ENCODE results near the gene CBX6. TPM values are rescaled to one million over a fixed set of nuclear protein-coding genes. Genes with fewer than 3 reads are reported as not detected.

The CBX6 gene
- total and polyA plus RNA-seq, 4 experiments from 2014 or later: 4.1 to 88.0 (median 48.0) TPM

- DNase-seq: no peak
- Histone ChIP-seq H3K27me3 (ENCODE audit: insufficient read depth, low read length) (no peaks in the 10 kb centered on the region), H3K4me3 (ENCODE audit: low read length in 2 of 2) (no peak overlapping the region), H3K4me1 (ENCODE audit: insufficient read depth, low read length) (peaks cover 53% of the 10 kb centered on the region), H3K9me3 (ENCODE audit: control insufficient read depth in 1 of 2, low read length in 2 of 2) (no peaks in the 10 kb centered on the region), H3K27ac (ENCODE audit: low read depth, low read length) (peak overlapping the region; percentile 56), H3K36me3 (ENCODE audit: insufficient read depth, low read length) (peaks cover 29% of the 10 kb centered on the region)
- intact Hi-C loops (cut with micrococcal nuclease): loop anchor here (1.0 to 5.0 kb wide), 6 partner anchors 57 to 447 kb away; partner anchors contain the start of gene JOSD1
- H3K27me3 Mint-ChIP-seq: no peaks in the 10 kb centered on the region
- ChIA-PET CTCF (ENCODE audit: partially characterized antibody) (interaction anchor here (0.6 to 7.1 kb wide), 52 partner anchors 8 to 817 kb away, joined by 3 to 168 read pairs (median 5); partner anchors contain the start of genes APOBEC3C, CBX7 and RPL3), POLR2A (ENCODE audit: partially characterized antibody) (interaction anchor here (0.8 to 6.2 kb wide), 11 partner anchors 26 to 448 kb away, joined by 3 to 85 read pairs (median 7); partner anchors contain the start of genes NPTXR and RPL3)
- H3K9me3 Mint-ChIP-seq: no peaks in the 10 kb centered on the region
- peaks cover 30 to 60% (median 47%) of the 10 kb centered on the region in 4 donors for H3K4me1 Mint-ChIP-seq
- peak overlapping the region in 2 of 8 donors; percentile 88 to 96 for H3K4me3 Mint-ChIP-seq
- peak overlapping the region in 5 of 7 donors; percentile 82 to 97 (median 89) for H3K27ac Mint-ChIP-seq
- peaks cover 0 to 32% of the 10 kb centered on the region in 2 donors for H3K36me3 Mint-ChIP-seq
Measured at GRCh38 chr22:38869663-38870062, 2.4 kb downstream of the CBX6 start.

GRCh38 chr22:38868886-38869381 is 3.1 kb downstream of the CBX6 start:
- peaks cover 28 to 53% (median 43%) of the 10 kb centered on the region in 4 donors for H3K4me1 Mint-ChIP-seq
- peaks cover 0 to 32% of the 10 kb centered on the region in 2 donors for H3K36me3 Mint-ChIP-seq
- H3K27ac ChIP-seq (ENCODE audit: low read depth, low read length): no peak overlapping the region
- CTCF ChIA-PET (ENCODE audit: partially characterized antibody): interaction anchor here (0.6 to 7.1 kb wide), 32 partner anchors 10 to 462 kb away, joined by 3 to 168 read pairs (median 8); partner anchors contain the start of genes APOBEC3C, APOBEC3G, CBX7 and RPL3
- H3K9me3 ChIP-seq (ENCODE audit: control insufficient read depth in 1 of 2, low read length in 2 of 2): no peaks in the 10 kb centered on the region
- peaks cover 49% of the 10 kb centered on the region for H3K4me1 ChIP-seq (ENCODE audit: insufficient read depth, low read length)
- H3K27me3 Mint-ChIP-seq: no peaks in the 10 kb centered on the region
- DNase-seq: peak; percentile 70 to 81 (median 74)
- peaks cover 29% of the 10 kb centered on the region for H3K36me3 ChIP-seq (ENCODE audit: insufficient read depth, low read length)
- intact Hi-C loops (cut with micrococcal nuclease): no loop called here
- no peaks in the 10 kb centered on the region for H3K9me3 Mint-ChIP-seq
- H3K4me3 ChIP-seq (ENCODE audit: low read length in 2 of 2): no peak overlapping the region
- H3K27me3 ChIP-seq (ENCODE audit: insufficient read depth, low read length): no peaks in the 10 kb centered on the region
- peak overlapping the region in 1 of 8 donors; percentile 54 for H3K4me3 Mint-ChIP-seq
- H3K27ac Mint-ChIP-seq: peak overlapping the region in 6 of 7 donors; percentile 7 to 87 (median 66)
- POLR2A ChIA-PET (ENCODE audit: partially characterized antibody): interaction anchor here (0.8 to 6.2 kb wide), 5 partner anchors 109 to 449 kb away, joined by 3 to 85 read pairs (median 27); partner anchors contain the start of gene RPL3

- no peaks in the 10 kb centered on the region for H3K9me3 Mint-ChIP-seq
- H3K4me1 Mint-ChIP-seq: peaks cover 21 to 46% (median 37%) of the 10 kb centered on the region in 4 donors
- H3K4me3 Mint-ChIP-seq: peak overlapping the region in 1 of 8 donors; percentile 49
- H3K36me3 Mint-ChIP-seq: peaks cover 0 to 30% of the 10 kb centered on the region in 2 donors
- CTCF ChIA-PET (ENCODE audit: partially characterized antibody): interaction anchor here (1.1 to 7.1 kb wide), 12 partner anchors 12 to 451 kb away, joined by 3 to 168 read pairs (median 12); partner anchors contain the start of genes APOBEC3G and RPL3
- peaks cover 29% of the 10 kb centered on the region for H3K36me3 ChIP-seq (ENCODE audit: insufficient read depth, low read length)
- intact Hi-C loops (cut with micrococcal nuclease): no loop called here
- no peak for DNase-seq
- POLR2A ChIA-PET (ENCODE audit: partially characterized antibody): interaction anchor here (1.9 to 6.2 kb wide), 3 partner anchors 116 to 449 kb away, joined by 7 to 85 read pairs (median 27); partner anchors contain the start of gene RPL3
- peaks cover 43% of the 10 kb centered on the region for H3K4me1 ChIP-seq (ENCODE audit: insufficient read depth, low read length)
- no peak overlapping the region for H3K27ac ChIP-seq (ENCODE audit: low read depth, low read length)
- H3K27ac Mint-ChIP-seq: peak overlapping the region in 6 of 7 donors; percentile 61 to 75 (median 72)
- no peaks in the 10 kb centered on the region for H3K27me3 ChIP-seq (ENCODE audit: insufficient read depth, low read length)
- H3K4me3 ChIP-seq (ENCODE audit: low read length in 2 of 2): no peak overlapping the region
- no peaks in the 10 kb centered on the region for H3K27me3 Mint-ChIP-seq
- no peaks in the 10 kb centered on the region for H3K9me3 ChIP-seq (ENCODE audit: control insufficient read depth in 1 of 2, low read length in 2 of 2)
Measured at GRCh38 chr22:38868286-38868721, 3.7 kb downstream of the CBX6 start.

- Histone ChIP-seq H3K36me3 (ENCODE audit: insufficient read depth, low read length) (peaks cover 29% of the 10 kb centered on the region), H3K27ac (ENCODE audit: low read depth, low read length) (no peak overlapping the region), H3K4me1 (ENCODE audit: insufficient read depth, low read length) (peaks cover 38% of the 10 kb centered on the region), H3K4me3 (ENCODE audit: low read length in 2 of 2) (no peak overlapping the region), H3K9me3 (ENCODE audit: control insufficient read depth in 1 of 2, low read length in 2 of 2) (no peaks in the 10 kb centered on the region), H3K27me3 (ENCODE audit: insufficient read depth, low read length) (no peaks in the 10 kb centered on the region)
- ChIA-PET POLR2A (ENCODE audit: partially characterized antibody) (no interaction called here), CTCF (ENCODE audit: partially characterized antibody) (interaction anchor here (0.5 to 7.1 kb wide), 6 partner anchors 13 to 247 kb away, joined by 3 to 168 read pairs (median 10); partner anchors contain the start of gene APOBEC3G)
- H3K27ac Mint-ChIP-seq: peak overlapping the region in 4 of 7 donors; percentile 53 to 75 (median 72)
- H3K9me3 Mint-ChIP-seq: no peaks in the 10 kb centered on the region
- H3K36me3 Mint-ChIP-seq: peaks cover 0 to 33% of the 10 kb centered on the region in 2 donors
- no peak overlapping the region for H3K4me3 Mint-ChIP-seq
- peaks cover 21 to 47% (median 34%) of the 10 kb centered on the region in 4 donors for H3K4me1 Mint-ChIP-seq
- no peak for DNase-seq
- intact Hi-C loops (cut with micrococcal nuclease): no loop called here
- H3K27me3 Mint-ChIP-seq: no peaks in the 10 kb centered on the region
Measured at GRCh38 chr22:38867471-38868285, 4.3 kb downstream of the CBX6 start.

GRCh38 chr22:38867124-38867455 is 4.9 kb downstream of the CBX6 start:
- Mint-ChIP-seq H3K36me3 (peaks cover 0 to 29% of the 10 kb centered on the region in 2 donors), H3K9me3 (no peaks in the 10 kb centered on the region), H3K27ac (peak overlapping the region in 1 of 7 donors; percentile 53), H3K4me1 (peaks cover 21 to 43% (median 34%) of the 10 kb centered on the region in 4 donors), H3K27me3 (no peaks in the 10 kb centered on the region), H3K4me3 (no peak overlapping the region)
- CTCF ChIA-PET (ENCODE audit: partially characterized antibody): no interaction called here
- H3K4me3 ChIP-seq (ENCODE audit: low read length in 2 of 2): no peak overlapping the region
- H3K4me1 ChIP-seq (ENCODE audit: insufficient read depth, low read length): peaks cover 38% of the 10 kb centered on the region
- POLR2A ChIA-PET (ENCODE audit: partially characterized antibody): no interaction called here
- no peaks in the 10 kb centered on the region for H3K9me3 ChIP-seq (ENCODE audit: control insufficient read depth in 1 of 2, low read length in 2 of 2)
- no peak overlapping the region for H3K27ac ChIP-seq (ENCODE audit: low read depth, low read length)
- peaks cover 29% of the 10 kb centered on the region for H3K36me3 ChIP-seq (ENCODE audit: insufficient read depth, low read length)
- no peaks in the 10 kb centered on the region for H3K27me3 ChIP-seq (ENCODE audit: insufficient read depth, low read length)
- intact Hi-C loops (cut with micrococcal nuclease): no loop called here
- DNase-seq: no peak

DNA sequence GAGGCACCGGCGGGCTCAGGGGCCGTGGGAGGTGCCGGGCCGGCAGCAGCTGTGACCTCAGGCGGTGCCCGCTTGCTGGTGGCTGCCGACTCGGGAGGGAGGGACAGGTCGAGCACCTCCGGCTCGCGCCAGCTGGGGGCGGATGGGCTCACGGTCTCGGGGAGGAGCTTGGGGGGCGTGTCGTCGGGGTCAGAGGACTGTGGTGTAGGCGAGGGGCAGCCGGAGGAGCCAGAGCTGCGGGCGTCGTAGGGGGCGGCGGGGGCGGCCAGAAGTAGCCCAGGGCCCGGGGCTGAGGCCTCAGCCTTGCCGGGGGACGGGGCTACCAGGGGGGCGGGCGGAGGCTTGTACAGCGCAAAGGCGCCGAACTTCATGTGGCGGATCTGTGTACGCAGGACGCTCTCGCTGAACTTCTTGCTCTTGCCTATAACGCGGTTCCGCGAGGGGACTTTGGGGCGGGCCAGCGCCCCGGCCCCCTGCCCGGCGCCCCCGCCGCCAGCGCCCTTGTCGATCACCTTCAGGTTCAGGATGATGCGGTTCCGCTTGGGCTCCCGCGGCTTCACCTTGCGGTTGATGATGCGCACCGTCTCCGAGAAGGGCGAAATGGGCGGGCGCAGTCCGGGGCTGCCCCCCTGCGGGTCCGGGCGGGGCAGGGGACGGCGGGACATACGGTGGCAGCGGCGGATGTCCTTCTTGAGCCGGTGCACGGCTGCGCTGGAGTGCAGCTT is 5.5 kb downstream of the CBX6 start:
- peaks cover 0 to 29% of the 10 kb centered on the region in 2 donors for H3K36me3 Mint-ChIP-seq
- no peak overlapping the region for H3K4me3 Mint-ChIP-seq

More for the DNA sequence above, 5.5 kb downstream of the CBX6 start:
- Mint-ChIP-seq H3K27ac (no peak overlapping the region), H3K27me3 (no peaks in the 10 kb centered on the region), H3K4me1 (peaks cover 21 to 43% (median 33%) of the 10 kb centered on the region in 4 donors), H3K9me3 (no peaks in the 10 kb centered on the region)
- peaks cover 38% of the 10 kb centered on the region for H3K4me1 ChIP-seq (ENCODE audit: insufficient read depth, low read length)
- no peaks in the 10 kb centered on the region for H3K27me3 ChIP-seq (ENCODE audit: insufficient read depth, low read length)
- CTCF ChIA-PET (ENCODE audit: partially characterized antibody): no interaction called here
- POLR2A ChIA-PET (ENCODE audit: partially characterized antibody): no interaction called here
- H3K36me3 ChIP-seq (ENCODE audit: insufficient read depth, low read length): peaks cover 29% of the 10 kb centered on the region
- intact Hi-C loops (cut with micrococcal nuclease): no loop called here
- H3K4me3 ChIP-seq (ENCODE audit: low read length in 2 of 2): no peak overlapping the region
- no peak for DNase-seq
- H3K9me3 ChIP-seq (ENCODE audit: control insufficient read depth in 1 of 2, low read length in 2 of 2): no peaks in the 10 kb centered on the region
- no peak overlapping the region for H3K27ac ChIP-seq (ENCODE audit: low read depth, low read length)

Measured in CD4-positive, alpha-beta memory T cell (primary cell).